ENCODE data around the gene AIFM2.
"Not testable (repeated sequence)": the region's sequence is repeated elsewhere in the genome, so short reads cannot be mapped to it uniquely, and the experiment has no call there.

The AIFM2 gene

DNA sequence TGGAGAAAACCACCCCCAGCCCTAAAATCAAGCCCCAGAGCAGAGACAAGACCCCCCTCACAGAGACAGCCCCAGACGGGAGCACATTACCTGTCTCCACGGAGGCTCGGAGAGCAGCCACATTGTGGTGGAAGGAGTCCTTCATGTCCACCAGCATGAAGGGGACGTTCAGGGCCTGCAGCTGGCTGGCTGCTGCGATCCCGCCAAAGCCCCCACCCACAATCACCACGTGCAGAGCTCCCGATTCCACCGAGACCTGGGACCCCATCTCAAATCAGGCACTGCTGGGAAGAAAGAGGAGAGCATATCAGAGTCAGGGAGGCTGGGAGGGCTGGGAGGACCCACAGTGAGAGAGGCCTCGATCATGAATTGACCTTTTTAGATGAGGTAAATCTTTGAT is 8.8 kb downstream of the AIFM2 start (continued):
- TF ChIP-seq BACH2 (CRISPR knock-in tag; IDR thresholded peaks at IDR 0.05; ENCODE audit: borderline replicate concordance) (no peak), ISL1 (CRISPR knock-in tag; IDR thresholded peaks at IDR 0.05) (no peak), ARNTL (CRISPR knock-in tag; IDR thresholded peaks at IDR 0.05; ENCODE audit: borderline replicate concordance, low read depth) (no peak), ZNF8 (CRISPR knock-in tag; IDR thresholded peaks at IDR 0.05) (no peak), CSDC2 (CRISPR knock-in tag; IDR thresholded peaks at IDR 0.05) (no peak), OSR1 (CRISPR knock-in tag; IDR thresholded peaks at IDR 0.05) (no peak), TOX (CRISPR knock-in tag; IDR thresholded peaks at IDR 0.05; ENCODE audit: borderline replicate concordance) (no peak)
- TF ChIP-seq, protein P1, sequence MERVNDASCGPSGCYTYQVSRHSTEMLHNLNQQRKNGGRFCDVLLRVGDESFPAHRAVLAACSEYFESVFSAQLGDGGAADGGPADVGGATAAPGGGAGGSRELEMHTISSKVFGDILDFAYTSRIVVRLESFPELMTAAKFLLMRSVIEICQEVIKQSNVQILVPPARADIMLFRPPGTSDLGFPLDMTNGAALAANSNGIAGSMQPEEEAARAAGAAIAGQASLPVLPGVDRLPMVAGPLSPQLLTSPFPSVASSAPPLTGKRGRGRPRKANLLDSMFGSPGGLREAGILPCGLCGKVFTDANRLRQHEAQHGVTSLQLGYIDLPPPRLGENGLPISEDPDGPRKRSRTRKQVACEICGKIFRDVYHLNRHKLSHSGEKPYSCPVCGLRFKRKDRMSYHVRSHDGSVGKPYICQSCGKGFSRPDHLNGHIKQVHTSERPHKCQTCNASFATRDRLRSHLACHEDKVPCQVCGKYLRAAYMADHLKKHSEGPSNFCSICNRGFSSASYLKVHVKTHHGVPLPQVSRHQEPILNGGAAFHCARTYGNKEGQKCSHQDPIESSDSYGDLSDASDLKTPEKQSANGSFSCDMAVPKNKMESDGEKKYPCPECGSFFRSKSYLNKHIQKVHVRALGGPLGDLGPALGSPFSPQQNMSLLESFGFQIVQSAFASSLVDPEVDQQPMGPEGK (CRISPR knock-in tag; IDR thresholded peaks at IDR 0.05; ENCODE audit: borderline replicate concordance): no peak

DNA sequence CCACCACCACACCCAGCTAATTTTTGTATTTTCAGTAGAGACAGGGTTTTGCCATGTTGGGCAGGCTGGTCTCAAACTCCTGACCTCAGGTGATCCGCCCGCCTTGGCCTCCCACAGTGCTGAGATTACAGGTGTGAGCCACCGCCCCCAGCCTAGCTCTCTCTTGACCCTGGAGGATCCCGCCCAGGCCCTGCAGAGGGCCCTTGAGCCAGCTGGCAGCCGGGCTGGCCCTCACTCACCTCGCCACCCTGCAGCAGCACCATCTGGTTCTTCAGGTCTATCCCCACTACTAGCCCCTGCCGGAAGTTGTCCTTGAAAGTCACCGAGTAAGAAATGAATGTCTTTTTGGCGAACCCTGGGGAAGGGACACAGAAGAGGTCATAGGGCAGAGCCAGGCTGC is 9.5 kb downstream of the AIFM2 start:
- not testable (repeated sequence) for ATAC-seq

DNA sequence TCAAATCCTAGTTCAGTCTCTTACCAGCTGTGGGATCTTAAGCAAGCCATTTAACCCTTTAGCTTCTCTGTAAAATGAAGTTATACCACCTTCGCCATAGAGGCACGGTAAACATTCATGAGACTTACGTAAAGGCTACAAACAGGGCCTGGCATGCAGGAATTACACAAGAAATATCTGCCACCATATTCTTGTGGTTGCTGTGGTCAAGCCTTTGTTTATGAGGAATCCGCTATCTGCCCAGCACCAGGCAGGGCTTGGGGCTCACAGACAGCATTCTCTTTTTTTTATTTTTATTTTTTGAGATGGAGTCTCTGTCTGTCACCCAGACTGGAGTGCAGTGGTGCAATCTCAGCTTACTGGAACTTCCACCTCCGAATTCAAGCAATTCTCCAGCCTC is 9.9 kb downstream of the AIFM2 start:
- no peak for ATAC-seq
- TF ChIP-seq GLIS3 (CRISPR knock-in tag; IDR thresholded peaks at IDR 0.05) (no peak), ARNTL (CRISPR knock-in tag; IDR thresholded peaks at IDR 0.05; ENCODE audit: borderline replicate concordance, low read depth) (no peak), ESRRG (CRISPR knock-in tag; IDR thresholded peaks at IDR 0.05) (no peak), ZNF565 (CRISPR knock-in tag; conservative IDR thresholded peaks at IDR 0.05; ENCODE audit: low read depth) (no peak), RARB (CRISPR knock-in tag; IDR thresholded peaks at IDR 0.05) (no peak), ZNF8 (CRISPR knock-in tag; IDR thresholded peaks at IDR 0.05) (no peak), SNAI2 (CRISPR knock-in tag; IDR thresholded peaks at IDR 0.05) (no peak), ZNF70 (CRISPR knock-in tag; IDR thresholded peaks at IDR 0.05) (no peak)
- TF ChIP-seq, protein P2, sequence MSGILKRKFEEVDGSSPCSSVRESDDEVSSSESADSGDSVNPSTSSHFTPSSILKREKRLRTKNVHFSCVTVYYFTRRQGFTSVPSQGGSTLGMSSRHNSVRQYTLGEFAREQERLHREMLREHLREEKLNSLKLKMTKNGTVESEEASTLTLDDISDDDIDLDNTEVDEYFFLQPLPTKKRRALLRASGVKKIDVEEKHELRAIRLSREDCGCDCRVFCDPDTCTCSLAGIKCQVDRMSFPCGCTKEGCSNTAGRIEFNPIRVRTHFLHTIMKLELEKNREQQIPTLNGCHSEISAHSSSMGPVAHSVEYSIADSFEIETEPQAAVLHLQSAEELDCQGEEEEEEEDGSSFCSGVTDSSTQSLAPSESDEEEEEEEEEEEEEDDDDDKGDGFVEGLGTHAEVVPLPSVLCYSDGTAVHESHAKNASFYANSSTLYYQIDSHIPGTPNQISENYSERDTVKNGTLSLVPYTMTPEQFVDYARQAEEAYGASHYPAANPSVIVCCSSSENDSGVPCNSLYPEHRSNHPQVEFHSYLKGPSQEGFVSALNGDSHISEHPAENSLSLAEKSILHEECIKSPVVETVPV (CRISPR knock-in tag; IDR thresholded peaks at IDR 0.05): no peak
- TF ChIP-seq, protein P3, sequence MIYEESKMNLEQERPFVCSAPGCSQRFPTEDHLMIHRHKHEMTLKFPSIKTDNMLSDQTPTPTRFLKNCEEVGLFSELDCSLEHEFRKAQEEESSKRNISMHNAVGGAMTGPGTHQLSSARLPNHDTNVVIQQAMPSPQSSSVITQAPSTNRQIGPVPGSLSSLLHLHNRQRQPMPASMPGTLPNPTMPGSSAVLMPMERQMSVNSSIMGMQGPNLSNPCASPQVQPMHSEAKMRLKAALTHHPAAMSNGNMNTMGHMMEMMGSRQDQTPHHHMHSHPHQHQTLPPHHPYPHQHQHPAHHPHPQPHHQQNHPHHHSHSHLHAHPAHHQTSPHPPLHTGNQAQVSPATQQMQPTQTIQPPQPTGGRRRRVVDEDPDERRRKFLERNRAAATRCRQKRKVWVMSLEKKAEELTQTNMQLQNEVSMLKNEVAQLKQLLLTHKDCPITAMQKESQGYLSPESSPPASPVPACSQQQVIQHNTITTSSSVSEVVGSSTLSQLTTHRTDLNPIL (CRISPR knock-in tag; IDR thresholded peaks at IDR 0.05; ENCODE audit: low read depth): no peak
- TF ChIP-seq, protein P1 (CRISPR knock-in tag; IDR thresholded peaks at IDR 0.05; ENCODE audit: borderline replicate concordance): no peak

DNA sequence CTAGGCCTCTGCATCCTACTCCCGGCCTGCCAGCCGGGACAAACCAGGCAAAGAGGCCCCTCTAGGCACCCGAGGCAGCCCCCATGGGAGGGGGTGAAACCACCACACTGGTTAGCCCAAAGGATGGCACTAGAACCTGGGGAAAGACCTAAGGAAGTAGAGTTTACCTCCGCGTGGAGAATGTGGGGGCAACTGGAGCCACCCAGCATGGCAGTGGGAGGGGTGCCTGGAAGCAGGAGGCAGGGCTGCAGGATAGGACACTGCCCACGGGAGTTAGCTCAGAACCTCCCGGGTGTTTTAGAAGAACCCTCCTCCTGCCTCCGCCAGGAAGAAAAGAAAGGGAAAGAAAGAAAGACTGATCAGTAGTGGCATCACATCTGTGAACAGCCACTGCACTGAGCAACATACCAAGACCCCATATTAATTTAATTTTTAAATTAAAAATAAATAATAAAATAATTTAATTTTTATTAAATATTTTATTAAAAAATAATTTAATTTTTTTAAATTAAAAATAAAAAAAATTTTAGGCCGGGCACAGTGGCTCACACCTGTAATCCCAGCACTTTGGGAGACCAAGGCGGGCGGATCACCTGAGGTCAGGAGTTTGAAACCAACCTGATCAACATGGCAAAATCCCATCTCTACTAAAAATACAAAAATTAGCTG is 11.2 kb downstream of the AIFM2 start:
- ATAC-seq: no peak

DNA sequence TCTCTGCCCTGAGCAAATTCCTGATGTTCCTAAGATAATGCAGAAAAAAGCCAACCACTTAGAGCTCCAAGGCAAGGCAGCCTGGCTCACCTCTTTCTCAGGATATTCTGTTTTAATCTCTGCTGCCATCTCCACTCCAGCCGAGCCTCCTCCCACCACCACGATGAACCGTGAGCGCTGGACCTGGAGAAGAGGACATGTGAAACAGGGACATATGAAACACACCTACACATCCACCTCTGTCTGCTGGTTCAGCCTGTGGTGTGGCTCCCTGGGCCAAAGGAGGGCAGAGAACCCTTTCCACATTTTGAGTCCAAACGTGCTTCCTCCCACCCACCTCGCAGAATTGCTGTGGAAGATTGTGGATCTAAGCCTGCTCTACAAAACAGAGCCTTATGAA is 12.2 kb downstream of the AIFM2 start:
- TF ChIP-seq, protein P2 (CRISPR knock-in tag; IDR thresholded peaks at IDR 0.05): no peak
- TF ChIP-seq BACH2 (CRISPR knock-in tag; IDR thresholded peaks at IDR 0.05; ENCODE audit: borderline replicate concordance): no peak
- no peak for TF ChIP-seq ARNTL (CRISPR knock-in tag; IDR thresholded peaks at IDR 0.05; ENCODE audit: borderline replicate concordance, low read depth)
- TF ChIP-seq TCF4 (CRISPR knock-in tag; IDR thresholded peaks at IDR 0.05; ENCODE audit: borderline replicate concordance): no peak
- no peak for TF ChIP-seq ESRRG (CRISPR knock-in tag; IDR thresholded peaks at IDR 0.05)
- TF ChIP-seq, protein P3 (CRISPR knock-in tag; IDR thresholded peaks at IDR 0.05; ENCODE audit: low read depth): no peak
- no peak for TF ChIP-seq ZFP30 (CRISPR knock-in tag; IDR thresholded peaks at IDR 0.05)
- TF ChIP-seq TOX (CRISPR knock-in tag; IDR thresholded peaks at IDR 0.05; ENCODE audit: borderline replicate concordance): no peak
- TF ChIP-seq PPARA (CRISPR knock-in tag; IDR thresholded peaks at IDR 0.05; ENCODE audit: borderline replicate concordance): no peak
- TF ChIP-seq ZFP3 (CRISPR knock-in tag; IDR thresholded peaks at IDR 0.05): no peak
- TF ChIP-seq ZC3H10 (CRISPR knock-in tag; IDR thresholded peaks at IDR 0.05): no peak
- no peak for TF ChIP-seq ZNF70 (CRISPR knock-in tag; IDR thresholded peaks at IDR 0.05)
- TF ChIP-seq GLIS3 (CRISPR knock-in tag; IDR thresholded peaks at IDR 0.05): no peak
- no peak for ATAC-seq

More for the DNA sequence above, 11.2 kb downstream of the AIFM2 start:
- TF ChIP-seq ZFP30 (CRISPR knock-in tag; IDR thresholded peaks at IDR 0.05): no peak
- TF ChIP-seq ZC3H10 (CRISPR knock-in tag; IDR thresholded peaks at IDR 0.05): no peak
- TF ChIP-seq ZFP3 (CRISPR knock-in tag; IDR thresholded peaks at IDR 0.05): no peak
- TF ChIP-seq RARB (CRISPR knock-in tag; IDR thresholded peaks at IDR 0.05): no peak

All from SK-N-SH treated with all-trans-retinoic acid at 6 μM for 48 hours (cell line).